ENCODE measurements around the gene GPR171.

DNA sequence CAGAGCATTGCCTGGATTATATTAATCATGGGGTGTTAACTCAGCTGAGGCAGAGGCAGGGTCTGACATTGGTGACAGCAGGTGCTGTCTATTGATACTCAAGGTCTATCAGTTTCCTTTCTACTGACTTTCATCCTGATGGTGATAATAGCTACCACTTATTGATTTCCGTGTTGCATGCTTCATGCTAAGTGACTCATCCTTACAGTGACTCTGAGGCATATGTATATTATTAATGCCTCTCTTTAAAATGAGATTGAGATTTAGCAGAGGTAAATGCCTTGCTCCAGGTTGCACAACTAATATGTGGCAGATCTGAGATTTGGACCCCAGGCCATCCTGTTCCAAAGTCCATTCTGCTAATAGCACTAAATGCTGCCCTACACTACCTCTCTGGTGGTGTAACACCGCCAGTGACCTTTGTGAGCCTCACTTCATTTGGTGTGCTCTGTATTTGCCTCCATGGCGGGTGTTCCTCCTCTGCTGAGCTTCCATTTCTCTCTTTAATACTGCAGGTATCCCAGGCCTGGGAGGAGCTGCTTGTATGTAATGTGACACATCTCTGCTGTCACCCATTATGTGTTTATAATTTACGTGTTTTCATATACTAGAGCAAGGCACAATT is 50.4 kb downstream of the GPR171 start:
- no peak for TF ChIP-seq CTCF (IDR thresholded peaks at IDR 0.05 in 4 of 5, conservative IDR thresholded peaks at IDR 0.05 in 1 of 5)
- TF ChIP-seq POLR2A (IDR thresholded peaks at IDR 0.05): no peak

All from gastrocnemius medialis (tissue), 4 donors.